HUES64 (cell line): ENCODE results near the gene LRRC9.
"Not testable (repeated sequence)": the region's sequence is repeated elsewhere in the genome, so short reads cannot be mapped to it uniquely, and the experiment has no call there.

Experiments
- H3K27ac ChIP-seq: 2 replicates; pipeline ENCODE4 v1.7.0; 2013; ENCODE audit warnings: low read depth, low read length, inconsistent platforms
- H3K27me3 ChIP-seq: 2 replicates; pipeline ENCODE4 v1.6.1; 2013; ENCODE audit warnings: mild to moderate bottlenecking, low read length; ENCODE audit not compliant: insufficient read depth
- H3K36me3 ChIP-seq: 2 replicates; pipeline ENCODE4 v1.6.1; 2013; ENCODE audit warnings: mild to moderate bottlenecking, low read length; ENCODE audit not compliant: insufficient read depth
- H3K4me1 ChIP-seq: 2 replicates; pipeline ENCODE4 v1.6.1; 2013; ENCODE audit warnings: mild to moderate bottlenecking, low read length, moderate library complexity; ENCODE audit not compliant: insufficient read depth
- H3K4me3 ChIP-seq: 2 replicates; pipeline ENCODE4 v1.5.1; 2013; ENCODE audit warnings: mild to moderate bottlenecking, low read length, moderate library complexity
- H3K9ac ChIP-seq: 2 replicates; pipeline ENCODE4 v1.6.1; 2013; ENCODE audit warnings: mild to moderate bottlenecking, low read depth, low read length
- H3K9me3 ChIP-seq: 2 replicates; pipeline ENCODE4 v1.6.1; 2013; ENCODE audit warnings: low read depth, low read length; ENCODE audit not compliant: insufficient read depth
- WGBS: fragments of 150-250, 120-280 bp; methylation state at CpG from one replicate; pipeline ENCODE4 v1.1.7; 2013; ENCODE audit warnings: missing lambda C conversion rate; 5-methylcytosine and 5-hydroxymethylcytosine counted together

Gene LRRC9

GRCh38 chr14:60002819-60003492 lies 83.0 kb downstream of the LRRC9 start:
- H3K36me3 ChIP-seq = no peaks in the 10 kb centered on the region
- no peak overlapping the region for H3K27ac ChIP-seq
- no peaks in the 10 kb centered on the region for H3K9me3 ChIP-seq
- H3K4me1 ChIP-seq = no peaks in the 10 kb centered on the region
- 86% methylated on average over 2 of the region's 2 CpGs for WGBS
- no peak overlapping the region for H3K9ac ChIP-seq
- no peak overlapping the region for H3K4me3 ChIP-seq
- H3K27me3 ChIP-seq = no peaks in the 10 kb centered on the region

GRCh38 chr14:60003991-60004390 lies 84.0 kb downstream of the LRRC9 start:
- no peaks in the 10 kb centered on the region for H3K9me3 ChIP-seq
- H3K36me3 ChIP-seq = no peaks in the 10 kb centered on the region
- H3K4me1 ChIP-seq = no peaks in the 10 kb centered on the region
- H3K9ac ChIP-seq = no peak overlapping the region
- no peak overlapping the region for H3K27ac ChIP-seq
- 67% methylated on average over 3 of the region's 3 CpGs for WGBS
- no peaks in the 10 kb centered on the region for H3K27me3 ChIP-seq
- no peak overlapping the region for H3K4me3 ChIP-seq

GRCh38 chr14:60008042-60008441 lies 88.1 kb downstream of the LRRC9 start:
- WGBS = 100% methylated on average over 1 of the region's 1 CpG
- Histone ChIP-seq H3K27me3 (no peaks in the 10 kb centered on the region), H3K4me3 (no peak overlapping the region), H3K9ac (no peak overlapping the region), H3K9me3 (peaks cover 17% of the 10 kb centered on the region), H3K36me3 (no peaks in the 10 kb centered on the region), H3K27ac (no peak overlapping the region), H3K4me1 (no peaks in the 10 kb centered on the region)

GRCh38 chr14:60010263-60010662 lies 90.3 kb downstream of the LRRC9 start:
- H3K4me1 ChIP-seq, H3K9ac ChIP-seq, H3K4me3 ChIP-seq, H3K27me3 ChIP-seq, H3K36me3 ChIP-seq, H3K27ac ChIP-seq: not testable (repeated sequence)
- 70% methylated on average over 4 of the region's 4 CpGs for WGBS
- H3K9me3 ChIP-seq = peaks cover 38% of the 10 kb centered on the region

GRCh38 chr14:60014402-60014801 lies 94.5 kb downstream of the LRRC9 start:
- H3K4me1 ChIP-seq = no peaks in the 10 kb centered on the region
- H3K9me3 ChIP-seq = peaks cover 42% of the 10 kb centered on the region
- no peak overlapping the region for H3K9ac ChIP-seq
- no peak overlapping the region for H3K27ac ChIP-seq
- H3K27me3 ChIP-seq = no peaks in the 10 kb centered on the region
- WGBS = no CpG with 5 or more reads among the region's 1 CpG
- H3K4me3 ChIP-seq = no peak overlapping the region
- H3K36me3 ChIP-seq = no peaks in the 10 kb centered on the region

GRCh38 chr14:60021619-60022018 lies 101.7 kb downstream of the LRRC9 start:
- Histone ChIP-seq H3K27me3 (no peaks in the 10 kb centered on the region), H3K9ac (no peak overlapping the region), H3K4me3 (no peak overlapping the region), H3K9me3 (no peaks in the 10 kb centered on the region), H3K4me1 (no peaks in the 10 kb centered on the region), H3K36me3 (no peaks in the 10 kb centered on the region), H3K27ac (no peak overlapping the region)
- WGBS = 83% methylated on average over 2 of the region's 2 CpGs

GRCh38 chr14:60025571-60025970 lies 105.6 kb downstream of the LRRC9 start:
- H3K9ac ChIP-seq = no peak overlapping the region
- no peaks in the 10 kb centered on the region for H3K4me1 ChIP-seq
- H3K9me3 ChIP-seq = no peaks in the 10 kb centered on the region
- no peak overlapping the region for H3K27ac ChIP-seq
- no peaks in the 10 kb centered on the region for H3K27me3 ChIP-seq
- no peak overlapping the region for H3K4me3 ChIP-seq
- H3K36me3 ChIP-seq = no peaks in the 10 kb centered on the region

GRCh38 chr14:60035177-60035576 lies 115.2 kb downstream of the LRRC9 start:
- WGBS = 93% methylated on average over 1 of the region's 1 CpG
- H3K4me3 ChIP-seq = no peak overlapping the region
- H3K4me1 ChIP-seq = no peaks in the 10 kb centered on the region
- H3K9ac ChIP-seq = no peak overlapping the region
- no peaks in the 10 kb centered on the region for H3K9me3 ChIP-seq
- no peak overlapping the region for H3K27ac ChIP-seq
- no peaks in the 10 kb centered on the region for H3K36me3 ChIP-seq
- H3K27me3 ChIP-seq = no peaks in the 10 kb centered on the region

- WGBS = no CpG with 5 or more reads among the region's 1 CpG
Observed at GRCh38 chr14:60047976-60048375, 128.0 kb downstream of the LRRC9 start.

GRCh38 chr14:60051721-60052221 lies 131.8 kb downstream of the LRRC9 start:
- no peak overlapping the region for H3K4me3 ChIP-seq
- no peaks in the 10 kb centered on the region for H3K4me1 ChIP-seq
- H3K36me3 ChIP-seq = no peaks in the 10 kb centered on the region
- H3K27me3 ChIP-seq = no peaks in the 10 kb centered on the region
- H3K27ac ChIP-seq = no peak overlapping the region
- 96% methylated on average over 3 of the region's 3 CpGs for WGBS
- H3K9me3 ChIP-seq = no peaks in the 10 kb centered on the region
- H3K9ac ChIP-seq = no peak overlapping the region

More at GRCh38 chr14:60047976-60048375, 128.0 kb downstream of the LRRC9 start:
- not testable (repeated sequence) for H3K9ac ChIP-seq, H3K9me3 ChIP-seq, H3K27me3 ChIP-seq, H3K36me3 ChIP-seq, H3K4me1 ChIP-seq, H3K27ac ChIP-seq, H3K4me3 ChIP-seq

- H3K9ac ChIP-seq = no peak overlapping the region
- H3K36me3 ChIP-seq = no peaks in the 10 kb centered on the region
- H3K9me3 ChIP-seq = no peaks in the 10 kb centered on the region
- no peak overlapping the region for H3K27ac ChIP-seq
- no peak overlapping the region for H3K4me3 ChIP-seq
- 100% methylated on average over 1 of the region's 1 CpG for WGBS
- no peaks in the 10 kb centered on the region for H3K27me3 ChIP-seq
- H3K4me1 ChIP-seq = no peaks in the 10 kb centered on the region
Observed at GRCh38 chr14:60058087-60058486, 138.1 kb downstream of the LRRC9 start.

GRCh38 chr14:60061371-60061770 lies 141.4 kb downstream of the LRRC9 start:
- H3K27ac ChIP-seq = no peak overlapping the region
- no peak overlapping the region for H3K9ac ChIP-seq
- no peaks in the 10 kb centered on the region for H3K4me1 ChIP-seq
- no peak overlapping the region for H3K4me3 ChIP-seq
- 75% methylated on average over 2 of the region's 2 CpGs for WGBS
- H3K9me3 ChIP-seq = no peaks in the 10 kb centered on the region
- H3K36me3 ChIP-seq = no peaks in the 10 kb centered on the region
- H3K27me3 ChIP-seq = no peaks in the 10 kb centered on the region
